Neural cell (in vitro differentiated cells): Measurements from ENCODE around the gene PPP2R2B. TPM values are rescaled to one million over a fixed set of nuclear protein-coding genes. Genes with fewer than 3 reads are reported as not detected.

Experiments used
- H2AFZ ChIP-seq: fragments of 200-600, 300-800 bp; sonication (generic), shearing (Covaris generic); 2 replicates; pipeline ENCODE4 v1.6.0; 2014; ENCODE audit warnings: low read depth, mild to moderate bottlenecking, antibody characterized with exemption, low read length, moderate library complexity
- H3F3A ChIP-seq: fragments of 200-600 bp; shearing (Covaris generic); 2 replicates; pipeline ENCODE4 v1.6.1; 2016; ENCODE audit warnings: mild to moderate bottlenecking, moderate library complexity, mixed read lengths, antibody characterized with exemption, low read length; ENCODE audit not compliant: insufficient read depth, poor library complexity, severe bottlenecking
- H3K27ac ChIP-seq: fragments of 200-600, 300-800 bp; sonication (generic), shearing (Covaris generic); 2 replicates; pipeline ENCODE4 v1.5.1; 2014; ENCODE audit warnings: mild to moderate bottlenecking, low read length, moderate library complexity
- H3K27me3 ChIP-seq: fragments of 300-800, 200-600 bp; sonication (generic), shearing (Covaris generic); 2 replicates; pipeline ENCODE4 v1.6.0; 2014; ENCODE audit warnings: mild to moderate bottlenecking, low read depth, low read length, moderate library complexity; ENCODE audit not compliant: insufficient read depth
- H3K36me3 ChIP-seq: fragments of 300-800, 200-600 bp; sonication (generic), shearing (Covaris generic); 2 replicates; pipeline ENCODE4 v1.5.1; 2014; ENCODE audit warnings: mild to moderate bottlenecking, antibody characterized with exemption, low read length, moderate library complexity; ENCODE audit not compliant: insufficient read depth
- H3K4me2 ChIP-seq: fragments of 300-800, 200-600 bp; sonication (generic), shearing (Covaris generic); 2 replicates; pipeline ENCODE4 v1.6.0; 2014; ENCODE audit warnings: mild to moderate bottlenecking, low read length
- H3K4me3 ChIP-seq: fragments of 300-800, 200-600 bp; sonication (generic), shearing (Covaris generic); 2 replicates; pipeline ENCODE4 v1.5.1; 2014; ENCODE audit warnings: mild to moderate bottlenecking, low read length, moderate library complexity
- H3K79me2 ChIP-seq: fragments of 200-600 bp; shearing (Covaris generic); replicated peaks from 2 replicates; pipeline ENCODE4 v1.6.0; 2014; ENCODE audit warnings: mild to moderate bottlenecking, low read length, moderate library complexity; ENCODE audit not compliant: insufficient read depth
- H3K9ac ChIP-seq: fragments of 300-800, 200-600 bp; sonication (generic), shearing (Covaris generic); 2 replicates; pipeline ENCODE4 v1.6.1; 2016; ENCODE audit warnings: mild to moderate bottlenecking, low read length, mixed read lengths
- H3K9me2 ChIP-seq: fragments of 200-600 bp; shearing (Covaris generic); 2 replicates; pipeline ENCODE4 v1.6.1; 2016; ENCODE audit warnings: mild to moderate bottlenecking, low read length, mixed read lengths; ENCODE audit not compliant: insufficient read depth
- H3K9me3 ChIP-seq: fragments of 200-600, 300-800 bp; sonication (generic), shearing (Covaris generic); 2 replicates; pipeline ENCODE4 v1.6.1; 2016; ENCODE audit warnings: mild to moderate bottlenecking, mixed run types, low read length, moderate library complexity, mixed read lengths
- H4K20me1 ChIP-seq: fragments of 200-600 bp; shearing (Covaris generic); 2 replicates; pipeline ENCODE4 v1.6.1; 2016; ENCODE audit warnings: mild to moderate bottlenecking, mixed run types; ENCODE audit not compliant: insufficient read depth
- CTCF ChIP-seq: fragments of 450-650 bp; IDR thresholded peaks from 2 replicates; pipeline ENCODE4 v1.5.1; 2014; ENCODE audit warnings: antibody characterized with exemption, mild to moderate bottlenecking, moderate library complexity; ENCODE audit not compliant: poor library complexity, severe bottlenecking
- EP300 ChIP-seq: fragments of 450-650 bp; conservative IDR thresholded peaks from 2 replicates; pipeline ENCODE4 v1.6.1; 2014; ENCODE audit warnings: antibody characterized with exemption, mild to moderate bottlenecking, moderate library complexity; ENCODE audit not compliant: poor library complexity, severe bottlenecking
- EZH2 ChIP-seq: fragments of 200-600, 300-800 bp; shearing (Covaris generic), sonication (generic); IDR thresholded peaks from 2 replicates; pipeline ENCODE4 v1.6.1; 2014; ENCODE audit warnings: antibody characterized with exemption, low read length, borderline replicate concordance, mild to moderate bottlenecking; ENCODE audit not compliant: insufficient read depth, poor library complexity, severe bottlenecking
- MXI1 ChIP-seq: fragments of 450-650 bp; conservative IDR thresholded peaks from 2 replicates; pipeline ENCODE4 v1.6.1; 2014; ENCODE audit warnings: antibody characterized with exemption, mild to moderate bottlenecking; ENCODE audit not compliant: poor library complexity, severe bottlenecking
- POLR2AphosphoS5 ChIP-seq: IDR thresholded peaks from 2 replicates; pipeline ENCODE4 v1.6.1; 2012
- RAD21 ChIP-seq: fragments of 450-650 bp; conservative IDR thresholded peaks from 2 replicates; pipeline ENCODE4 v1.6.1; 2014; ENCODE audit warnings: antibody characterized with exemption, mild to moderate bottlenecking, moderate library complexity
- REST ChIP-seq: IDR thresholded peaks from 2 replicates; pipeline ENCODE4 v1.6.1; 2012; ENCODE audit warnings: borderline replicate concordance
- SMC3 ChIP-seq: fragments of 450-650 bp; conservative IDR thresholded peaks from 2 replicates; pipeline ENCODE4 v1.6.1; 2014; ENCODE audit warnings: antibody characterized with exemption, mild to moderate bottlenecking, moderate library complexity; ENCODE audit not compliant: poor library complexity
- TAF1 ChIP-seq: IDR thresholded peaks from 2 replicates; pipeline ENCODE4 v1.6.1; 2012; ENCODE audit warnings: low read depth
- polyA plus RNA-seq: library from polyadenylated mRNA; depleted of rRNA; stranded (reverse); fragments of >200 nt; gene quantifications from 2 replicates; pipeline ENCODE4 v1.2.3, GENCODE V29; 2014

Gene PPP2R2B
- polyA plus RNA-seq, 1 donor from 2014 or later = 250 TPM

- Histone ChIP-seq H3K9me2 (no peaks in the 10 kb centered on the region), H3K4me3 (no peak overlapping the region), H3K36me3 (no peaks in the 10 kb centered on the region), H2AFZ (no peak overlapping the region), H3K27ac (no peak overlapping the region), H3K79me2 (no peaks in the 10 kb centered on the region), H3K9ac (no peak overlapping the region), H3K4me2 (no peak overlapping the region), H3F3A (no peaks in the 10 kb centered on the region), H4K20me1 (no peaks in the 10 kb centered on the region), H3K27me3 (no peaks in the 10 kb centered on the region), H3K9me3 (no peaks in the 10 kb centered on the region)
- TF ChIP-seq POLR2AphosphoS5 = no peak
- no peak for TF ChIP-seq MXI1
- TF ChIP-seq TAF1 = no peak
- TF ChIP-seq RAD21 = no peak
- TF ChIP-seq CTCF = no peak
- TF ChIP-seq EZH2 = no peak
- no peak for TF ChIP-seq REST
- TF ChIP-seq EP300 = no peak
- TF ChIP-seq SMC3 = no peak
These were observed 316.1 kb downstream of the PPP2R2B start for GRCh38 chr5:146562461-146562860.

- no peak overlapping the region for H3K27ac ChIP-seq
- H3K9ac ChIP-seq = no peak overlapping the region
- TF ChIP-seq TAF1 (no peak), REST (no peak), EZH2 (no peak), CTCF (no peak), MXI1 (no peak), EP300 (no peak), SMC3 (no peak), RAD21 (no peak)
- no peaks in the 10 kb centered on the region for H3K79me2 ChIP-seq
- H4K20me1 ChIP-seq = no peaks in the 10 kb centered on the region
- H3K27me3 ChIP-seq = no peaks in the 10 kb centered on the region
- no peak overlapping the region for H3K4me3 ChIP-seq
- H3K36me3 ChIP-seq = no peaks in the 10 kb centered on the region
- no peak overlapping the region for H3K4me2 ChIP-seq
- no peak overlapping the region for H2AFZ ChIP-seq
- no peaks in the 10 kb centered on the region for H3K9me2 ChIP-seq
- H3F3A ChIP-seq = no peaks in the 10 kb centered on the region
- H3K9me3 ChIP-seq = no peaks in the 10 kb centered on the region
These were observed 316.8 kb downstream of the PPP2R2B start for GRCh38 chr5:146561711-146562110.
